ENCODE results near the gene SLC7A9. TPM values are rescaled to one million over a fixed set of nuclear protein-coding genes. Genes with fewer than 3 reads are reported as not detected.
"Not testable (repeated sequence)": the region's sequence is repeated elsewhere in the genome, so short reads cannot be mapped to it uniquely, and the experiment has no call there.

Gene SLC7A9
- total RNA-seq, 1 donor from 2014 or later = 0.25 TPM

DNA sequence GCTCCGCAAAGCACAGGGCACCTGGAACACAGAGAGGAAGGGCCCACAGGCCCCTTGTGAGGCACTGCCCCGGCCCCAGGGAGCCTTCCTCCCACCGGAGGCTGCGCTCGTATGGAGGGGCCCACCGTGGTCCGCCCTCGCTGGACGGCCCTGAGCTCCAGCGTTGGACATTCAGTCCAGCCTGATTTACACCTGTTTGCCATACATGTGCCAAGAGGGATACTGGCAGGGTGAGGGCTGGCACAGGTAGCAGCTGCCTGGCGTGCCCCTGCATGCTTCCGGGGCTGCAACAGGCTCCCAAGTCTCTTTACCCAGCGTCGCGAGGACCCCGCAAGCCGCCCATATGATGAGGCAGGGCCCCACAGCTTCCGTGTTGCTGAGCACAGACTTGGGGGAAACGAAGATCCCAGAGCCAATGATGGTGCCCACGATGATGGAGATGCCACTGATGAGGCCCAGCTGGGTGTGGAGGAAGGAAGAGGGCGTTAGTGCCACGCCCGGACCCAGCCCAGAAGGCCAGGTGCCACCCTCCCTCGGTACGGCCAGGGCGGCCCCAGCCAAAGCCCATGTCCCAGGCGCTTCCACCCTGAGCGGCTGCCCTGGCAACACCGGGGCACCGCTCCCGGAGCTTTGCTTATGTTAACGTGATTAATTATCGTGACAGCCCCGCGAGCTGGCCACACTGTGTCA, 5.1 kb downstream of the SLC7A9 start:
- intact Hi-C loops (cut with micrococcal nuclease) = no loop called here

GRCh38 chr19:32863841-32864240, 5.7 kb downstream of the SLC7A9 start:
- intact Hi-C loops (cut with micrococcal nuclease) = no loop called here

GRCh38 chr19:32863301-32863700, 6.3 kb downstream of the SLC7A9 start:
- intact Hi-C loops (cut with micrococcal nuclease) = no loop called here

GRCh38 chr19:32862741-32863140, 6.8 kb downstream of the SLC7A9 start:
- intact Hi-C loops (cut with micrococcal nuclease) = no loop called here

DNA sequence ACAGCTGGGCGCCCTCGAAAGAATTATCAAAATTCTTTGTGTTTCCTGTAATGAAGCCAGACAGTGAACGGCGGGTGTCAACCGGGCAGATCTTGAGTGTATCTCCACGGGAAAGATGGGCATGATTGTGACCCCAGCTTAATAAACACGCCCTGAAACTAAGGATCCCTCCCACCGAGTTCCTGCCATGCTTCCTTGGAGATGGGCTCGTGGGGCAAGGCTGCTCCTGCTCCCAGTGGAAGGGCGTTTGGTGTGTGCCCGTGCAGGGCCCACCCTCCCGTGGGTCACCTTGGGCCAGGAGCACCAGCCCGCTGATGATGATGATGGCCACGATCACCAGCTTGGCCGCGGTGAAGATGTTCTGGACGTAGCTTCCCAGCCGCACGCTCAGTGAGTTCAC, 7.4 kb downstream of the SLC7A9 start:
- intact Hi-C loops (cut with micrococcal nuclease) = no loop called here

GRCh38 chr19:32861596-32861995, 8.0 kb downstream of the SLC7A9 start:
- intact Hi-C loops (cut with micrococcal nuclease) = no loop called here

DNA sequence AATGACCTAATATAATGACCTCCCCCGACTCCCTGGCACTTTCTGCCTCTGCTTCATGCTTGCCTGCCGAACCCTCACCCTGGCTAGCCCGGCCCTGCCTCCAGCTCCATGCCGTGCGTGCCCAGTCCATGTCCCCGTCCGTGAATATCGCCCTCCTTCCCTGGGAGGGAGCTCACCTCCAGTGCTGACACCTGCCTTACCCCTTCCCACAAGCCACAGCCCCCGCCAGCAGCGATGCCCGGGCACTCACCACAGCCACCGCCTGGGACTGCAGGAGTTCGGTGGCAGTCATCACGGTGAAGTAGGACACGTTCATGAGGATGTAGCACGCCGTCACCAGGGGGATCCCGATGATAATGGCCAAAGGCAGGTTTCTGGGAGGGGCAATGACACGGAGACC, 10.0 kb downstream of the SLC7A9 start:
- intact Hi-C loops (cut with micrococcal nuclease) = no loop called here

- intact Hi-C loops (cut with micrococcal nuclease) = no loop called here
These were observed 11.0 kb downstream of the SLC7A9 start for GRCh38 chr19:32858559-32858958.

DNA sequence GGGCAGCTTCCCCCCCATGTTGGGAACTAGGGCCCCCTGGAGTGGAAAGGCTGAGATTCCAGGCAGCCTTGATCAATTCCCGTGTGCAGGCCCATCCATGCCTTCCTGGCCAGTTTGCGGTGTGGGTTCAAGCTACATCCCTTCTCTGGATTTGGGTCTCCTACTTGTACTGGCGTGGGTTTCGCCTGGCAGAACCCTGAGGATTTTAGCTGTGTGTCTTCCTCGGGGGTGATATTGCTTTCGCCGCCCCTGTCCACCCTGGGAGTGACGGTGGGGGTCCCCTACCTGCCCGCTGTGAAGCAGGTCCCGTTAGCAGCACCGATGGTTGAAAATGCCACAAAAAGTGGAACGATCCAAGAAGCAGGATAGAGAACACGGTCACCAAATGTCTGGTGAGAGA, 11.4 kb downstream of the SLC7A9 start:
- intact Hi-C loops (cut with micrococcal nuclease) = no loop called here

- intact Hi-C loops (cut with micrococcal nuclease) = no loop called here
These were observed 12.0 kb downstream of the SLC7A9 start for GRCh38 chr19:32857584-32857983.

GRCh38 chr19:32856818-32857217, 12.7 kb downstream of the SLC7A9 start:
- intact Hi-C loops (cut with micrococcal nuclease) = not testable (repeated sequence)

DNA sequence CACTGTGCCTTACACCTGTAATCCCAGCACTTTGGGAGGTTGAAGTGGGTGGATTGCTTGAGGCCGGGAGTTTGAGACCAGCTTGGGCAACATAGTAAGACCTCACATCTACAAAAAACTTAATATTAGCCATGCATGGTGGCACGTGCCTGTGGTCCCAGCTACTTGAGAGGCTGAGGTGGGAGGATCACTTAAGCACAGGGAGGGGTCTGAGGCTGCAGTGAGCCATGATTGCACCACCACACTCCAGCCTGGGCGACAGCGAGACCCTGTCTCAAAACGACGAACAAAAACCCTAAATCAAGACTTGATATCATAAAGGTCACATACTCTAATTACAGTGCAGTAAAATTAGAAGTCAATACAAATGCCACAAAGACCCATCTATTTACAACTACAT, 17.4 kb downstream of the SLC7A9 start:
- intact Hi-C loops (cut with micrococcal nuclease) = no loop called here

DNA sequence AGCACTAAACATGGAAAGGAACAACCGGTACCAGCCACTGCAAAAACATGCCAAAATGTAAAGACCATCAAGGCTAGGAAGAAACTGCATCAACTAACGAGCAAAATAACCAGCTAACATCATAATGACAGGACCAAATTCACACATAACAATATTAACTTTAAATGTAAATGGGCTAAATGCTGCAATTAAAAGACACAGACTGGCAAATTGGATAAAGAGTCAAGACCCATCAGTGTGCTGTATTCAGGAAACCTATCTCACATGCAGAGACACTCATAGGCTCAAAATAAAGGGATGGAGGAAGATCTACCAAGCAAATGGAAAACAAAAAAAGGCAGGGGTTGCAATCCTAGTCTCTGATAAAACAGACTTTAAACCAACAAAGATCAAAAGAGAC, 21.5 kb downstream of the SLC7A9 start:
- intact Hi-C loops (cut with micrococcal nuclease) = not testable (repeated sequence)

DNA sequence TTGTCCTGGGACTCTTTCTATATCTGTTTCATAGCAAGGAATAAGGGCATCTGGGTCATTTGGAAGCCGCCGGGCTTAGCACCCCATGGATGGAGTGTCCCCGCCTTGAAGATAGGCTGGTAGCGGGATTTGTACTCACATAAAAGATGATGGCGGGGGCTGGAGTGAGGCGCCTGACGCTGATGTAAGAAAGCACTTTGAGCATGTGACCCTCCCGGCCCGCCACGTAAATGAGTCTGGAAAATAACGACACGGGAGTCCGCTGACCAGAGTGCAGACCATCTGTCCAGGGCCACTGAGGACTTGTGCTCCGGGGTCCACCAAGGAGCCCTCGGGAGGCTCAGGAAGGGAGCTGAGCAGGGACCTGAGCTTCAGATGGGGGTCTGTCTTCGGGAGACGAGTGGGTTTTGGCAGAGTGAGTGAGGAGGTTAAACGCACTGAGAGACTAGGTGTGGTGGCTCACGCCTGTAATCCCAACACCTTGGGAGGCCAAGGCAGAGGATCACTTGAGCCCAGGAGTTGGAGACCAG, 25.8 kb downstream of the SLC7A9 start:
- intact Hi-C loops (cut with micrococcal nuclease) = no loop called here

- intact Hi-C loops (cut with micrococcal nuclease) = no loop called here
These were observed 27.5 kb downstream of the SLC7A9 start for GRCh38 chr19:32842061-32842460.

- intact Hi-C loops (cut with micrococcal nuclease) = no loop called here
These were observed 32.0 kb downstream of the SLC7A9 start for GRCh38 chr19:32837531-32837930.

DNA sequence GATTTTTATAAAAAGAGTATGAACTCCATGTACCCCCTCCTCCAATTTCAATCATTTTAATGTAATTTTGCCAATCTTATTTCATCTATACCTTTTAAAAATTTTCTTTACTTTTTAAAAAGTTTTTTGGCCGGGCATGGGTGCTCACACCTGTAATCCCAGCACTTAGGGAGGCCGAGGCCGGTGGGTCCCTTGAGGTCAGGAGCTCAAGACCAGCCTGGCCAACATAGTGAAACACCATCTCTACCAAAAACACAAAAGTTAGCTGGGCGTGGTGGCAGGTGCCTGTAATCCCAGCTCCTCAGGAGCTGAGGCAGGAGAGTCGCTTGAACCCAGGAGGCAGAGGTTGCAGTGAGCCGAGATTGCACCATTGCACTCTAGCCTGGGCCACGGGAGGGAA, 36.2 kb downstream of the SLC7A9 start:
- intact Hi-C loops (cut with micrococcal nuclease) = not testable (repeated sequence)

DNA sequence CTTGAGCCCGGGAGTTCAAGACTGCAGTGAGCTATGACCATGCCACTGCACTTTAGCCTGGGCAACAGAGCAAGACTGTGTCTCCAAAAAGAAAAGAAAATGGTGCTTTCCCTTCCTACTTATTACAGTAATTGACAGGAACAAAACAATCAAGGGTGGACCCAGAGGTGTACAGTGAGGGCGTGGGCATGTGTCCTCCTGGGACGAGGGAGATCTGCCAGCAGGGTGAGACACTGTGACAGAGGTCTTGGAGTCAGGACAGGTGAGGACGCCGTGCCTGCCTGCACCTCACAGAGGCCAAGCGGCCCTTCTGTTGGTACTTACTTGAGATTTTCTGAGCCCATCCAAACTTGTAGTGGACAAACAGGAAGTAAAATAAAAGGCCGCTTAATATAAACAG, 36.7 kb downstream of the SLC7A9 start:
- intact Hi-C loops (cut with micrococcal nuclease) = not testable (repeated sequence)

GRCh38 chr19:32832094-32832493, 37.5 kb downstream of the SLC7A9 start:
- intact Hi-C loops (cut with micrococcal nuclease) = not testable (repeated sequence)

DNA sequence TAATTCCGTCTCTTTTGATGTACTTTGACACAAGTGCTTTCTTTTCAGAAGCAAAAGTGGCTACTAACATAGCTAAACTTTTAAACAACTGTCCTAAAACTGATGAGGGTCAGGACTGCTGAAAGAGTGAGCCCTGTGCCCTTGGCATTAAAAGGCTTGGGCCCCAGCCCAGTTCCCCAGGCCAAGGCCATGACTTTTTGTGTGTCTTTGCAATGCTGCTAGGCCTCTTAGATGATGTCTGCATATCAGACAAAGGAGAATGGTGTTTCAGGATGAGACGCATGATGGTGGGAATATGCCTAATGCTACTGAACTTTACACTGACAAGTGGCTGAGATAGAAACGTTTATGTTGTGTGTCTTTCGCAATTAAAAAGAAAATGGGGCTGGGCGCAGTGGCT, 38.0 kb downstream of the SLC7A9 start:
- intact Hi-C loops (cut with micrococcal nuclease) = no loop called here

DNA sequence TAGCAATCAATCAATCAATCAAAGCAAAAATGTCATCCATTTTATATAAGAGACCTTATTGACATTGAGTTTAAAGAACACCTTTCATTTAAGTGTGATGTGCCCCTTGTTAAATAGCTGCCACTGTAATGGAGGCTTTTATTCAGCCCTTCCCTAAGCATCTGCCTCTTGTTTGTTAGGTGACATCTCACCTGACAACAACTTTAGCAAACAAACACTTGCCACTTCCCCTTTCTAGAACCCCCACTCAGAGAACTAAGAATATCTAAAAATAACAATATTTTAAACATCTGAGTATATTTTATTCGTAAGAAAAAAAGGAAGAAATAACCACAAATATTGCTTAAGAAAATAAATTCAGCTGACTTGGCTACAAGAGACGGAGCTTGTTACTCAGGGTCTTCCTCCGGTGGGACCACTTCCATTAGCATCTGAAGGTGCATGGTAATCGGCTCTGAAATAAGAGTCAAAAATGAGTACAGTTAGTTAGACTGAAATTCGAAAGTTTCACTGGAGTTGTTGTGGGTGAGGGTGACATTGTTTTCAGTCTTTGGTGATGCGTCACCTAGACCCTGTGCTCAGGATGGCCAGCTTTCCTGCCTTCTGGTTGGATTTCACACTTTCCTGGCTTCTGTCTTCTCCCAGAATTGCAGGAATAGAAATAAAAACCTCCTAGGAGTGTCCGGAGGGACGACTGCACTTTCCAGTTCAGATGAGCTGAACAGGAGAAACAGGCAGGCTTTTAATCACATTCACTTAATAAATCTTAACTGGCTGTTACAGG, 39.1 kb downstream of the SLC7A9 start:
- intact Hi-C loops (cut with micrococcal nuclease) = no loop called here

DNA sequence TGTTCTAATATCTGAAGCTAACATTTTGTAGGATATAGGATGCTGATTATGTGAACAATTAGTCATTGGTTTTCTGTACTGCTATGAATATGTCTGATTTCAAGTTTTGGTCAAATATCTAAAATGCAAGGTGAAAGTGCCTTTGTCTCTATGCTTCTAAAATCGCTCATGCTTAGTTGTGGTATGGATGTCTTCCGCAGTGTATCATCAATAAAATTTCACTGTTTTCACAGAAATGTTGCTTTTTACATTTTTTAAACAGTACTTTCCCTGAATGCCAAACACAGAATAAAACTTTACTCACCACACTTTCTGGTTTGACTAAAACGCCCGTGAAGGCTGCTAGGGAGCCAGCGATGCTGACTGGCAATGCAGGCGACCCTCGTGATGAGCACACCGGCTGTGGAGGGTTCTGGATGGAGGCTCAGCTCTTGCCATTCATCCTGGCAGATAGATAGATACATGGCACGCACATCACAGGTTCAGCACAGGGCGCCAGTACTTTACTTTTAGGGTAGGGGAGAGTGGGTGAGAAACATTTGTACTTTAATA, 40.1 kb downstream of the SLC7A9 start:
- intact Hi-C loops (cut with micrococcal nuclease) = no loop called here
